HFFc6 (cell line): ENCODE measurements around the gene RSPH9. TPM values are rescaled to one million over a fixed set of nuclear protein-coding genes. Genes with fewer than 3 reads are reported as not detected.

Experiments used
- DNase-seq: peaks from one replicate; pipeline ENCODE4 v3.0.0-alpha.2; 2018
- H3K27ac Mint-ChIP-seq: 2 replicates; pipeline ENCODE4 v1.8.0; 2020; ENCODE audit warnings: mild to moderate bottlenecking, mixed read lengths
- H3K27me3 Mint-ChIP-seq: 2 replicates; pipeline ENCODE4 v1.8.0; 2021; ENCODE audit warnings: mild to moderate bottlenecking, moderate library complexity, mixed read lengths; ENCODE audit not compliant: insufficient read depth
- H3K36me3 Mint-ChIP-seq: 2 replicates; pipeline ENCODE4 v1.8.0; 2021; ENCODE audit warnings: low read depth, mixed read lengths
- H3K4me1 Mint-ChIP-seq: 2 replicates; pipeline ENCODE4 v1.8.0; 2020; ENCODE audit warnings: low read depth, mixed read lengths
- H3K4me3 Mint-ChIP-seq: 2 replicates; pipeline ENCODE4 v1.8.0; 2020; ENCODE audit warnings: mild to moderate bottlenecking, moderate library complexity, mixed read lengths
- H3K9me3 Mint-ChIP-seq: 2 replicates; pipeline ENCODE4 v1.8.0; 2020; ENCODE audit warnings: mild to moderate bottlenecking, mixed read lengths
- total RNA-seq, 6 experiments: library from RNA; stranded (reverse); fragmentation: NEBNext Ultra II Directional; extraction: Animal tissue kit (Norgen Biotek cat#: 25700); gene quantifications; 2 replicates in 1 of 6; 3 replicates in 5 of 6; pipeline ENCODE4 v1.2.3, GENCODE V29; 2021
- TF ChIP-seq, protein P1 (sequence below): fragments of 200-600 bp; sonication (generic); IDR thresholded peaks from 2 replicates; pipeline ENCODE4 v1.5.0; 2021; ENCODE audit warnings: antibody characterized with exemption, mild to moderate bottlenecking

RSPH9 gene
- total RNA-seq, 6 experiments from 2014 or later, result 0.09 to 0.60 (median 0.30) TPM; not detected in 1

DNA sequence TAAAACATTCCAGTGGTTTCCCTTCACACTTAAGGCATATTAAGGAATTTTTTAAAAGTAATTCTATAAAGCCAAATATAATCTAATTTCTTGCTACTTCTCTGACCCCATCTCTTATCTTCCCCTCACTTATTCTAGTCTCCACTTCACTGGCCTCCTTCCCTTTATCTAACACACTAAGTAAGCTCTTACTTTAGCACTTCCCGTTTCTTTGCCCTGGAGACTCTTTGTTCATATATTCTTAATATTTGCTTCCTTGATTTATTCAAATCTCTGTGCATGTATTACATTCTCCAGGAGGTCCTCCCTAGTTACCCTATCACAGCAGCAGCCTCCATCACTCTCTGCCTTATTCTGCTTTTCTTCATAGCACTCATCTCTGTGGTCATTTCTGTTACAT, 36.0 kb upstream of the RSPH9 start:
- Mint-ChIP-seq H3K27ac (peak overlapping the region; percentile 9; the same call in 1 of the 2 replicates), H3K4me3 (no peak overlapping the region), H3K27me3 (no peaks in the 10 kb centered on the region), H3K36me3 (peaks cover 35% of the 10 kb centered on the region), H3K4me1 (peaks cover 48% of the 10 kb centered on the region), H3K9me3 (no peaks in the 10 kb centered on the region)
- no peak for DNase-seq
- TF ChIP-seq, protein P1, sequence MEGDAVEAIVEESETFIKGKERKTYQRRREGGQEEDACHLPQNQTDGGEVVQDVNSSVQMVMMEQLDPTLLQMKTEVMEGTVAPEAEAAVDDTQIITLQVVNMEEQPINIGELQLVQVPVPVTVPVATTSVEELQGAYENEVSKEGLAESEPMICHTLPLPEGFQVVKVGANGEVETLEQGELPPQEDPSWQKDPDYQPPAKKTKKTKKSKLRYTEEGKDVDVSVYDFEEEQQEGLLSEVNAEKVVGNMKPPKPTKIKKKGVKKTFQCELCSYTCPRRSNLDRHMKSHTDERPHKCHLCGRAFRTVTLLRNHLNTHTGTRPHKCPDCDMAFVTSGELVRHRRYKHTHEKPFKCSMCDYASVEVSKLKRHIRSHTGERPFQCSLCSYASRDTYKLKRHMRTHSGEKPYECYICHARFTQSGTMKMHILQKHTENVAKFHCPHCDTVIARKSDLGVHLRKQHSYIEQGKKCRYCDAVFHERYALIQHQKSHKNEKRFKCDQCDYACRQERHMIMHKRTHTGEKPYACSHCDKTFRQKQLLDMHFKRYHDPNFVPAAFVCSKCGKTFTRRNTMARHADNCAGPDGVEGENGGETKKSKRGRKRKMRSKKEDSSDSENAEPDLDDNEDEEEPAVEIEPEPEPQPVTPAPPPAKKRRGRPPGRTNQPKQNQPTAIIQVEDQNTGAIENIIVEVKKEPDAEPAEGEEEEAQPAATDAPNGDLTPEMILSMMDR, result no peak

DNA sequence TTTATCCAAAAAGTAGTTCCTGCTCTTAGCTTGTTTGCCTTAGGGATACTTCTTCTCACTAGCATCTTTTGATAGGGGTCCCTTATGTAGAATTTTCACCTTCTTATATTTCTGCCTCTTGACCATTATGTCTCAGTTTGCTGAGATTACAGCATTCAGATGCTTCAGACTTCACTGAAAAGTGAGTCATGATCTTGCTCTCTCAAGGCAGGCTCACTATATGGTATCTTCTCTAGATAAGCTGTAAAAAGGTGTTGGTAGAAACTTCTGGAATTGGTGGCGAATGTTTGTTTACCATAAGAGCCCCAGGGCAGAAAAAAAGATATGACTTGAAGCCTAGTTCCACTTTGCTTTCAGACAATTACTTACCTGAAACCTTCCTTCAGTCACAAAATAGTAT, 35.4 kb upstream of the RSPH9 start:
- TF ChIP-seq, protein P1, result no peak

DNA sequence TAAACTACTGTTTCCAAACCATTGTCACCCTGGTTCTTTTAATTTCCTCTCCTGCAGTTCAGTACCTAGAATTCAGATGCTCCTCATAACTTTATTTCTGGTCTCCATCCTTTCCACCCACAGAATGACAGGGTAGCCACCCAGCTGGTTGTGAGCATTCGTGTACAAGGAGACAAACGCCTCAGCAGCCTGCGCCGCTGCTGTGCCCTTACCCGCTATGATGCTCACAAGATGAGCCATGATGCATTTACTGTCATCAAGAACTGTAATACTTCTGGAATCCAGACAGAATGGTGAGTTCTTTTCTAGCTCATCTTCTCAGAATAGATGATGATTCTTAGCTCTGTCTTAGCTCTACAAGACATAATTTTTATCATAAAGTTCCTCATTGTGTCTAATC, 34.4 kb upstream of the RSPH9 start:
- no peak for DNase-seq
- TF ChIP-seq, protein P1, result no peak
- peak overlapping the region; percentile 74; the same call in 1 of the 2 replicates for H3K27ac Mint-ChIP-seq
- H3K27me3 Mint-ChIP-seq, result no peaks in the 10 kb centered on the region
- peaks cover 36% of the 10 kb centered on the region for H3K36me3 Mint-ChIP-seq
- no peaks in the 10 kb centered on the region for H3K9me3 Mint-ChIP-seq
- 0 out of 2 replicates have a peak overlapping the region, but pooled peaks have one; percentile 18 for H3K4me3 Mint-ChIP-seq
- H3K4me1 Mint-ChIP-seq, result peaks cover 46% of the 10 kb centered on the region

More for the DNA sequence above, 35.4 kb upstream of the RSPH9 start:
- Mint-ChIP-seq H3K4me1 (peaks cover 46% of the 10 kb centered on the region), H3K4me3 (no peak overlapping the region), H3K36me3 (peaks cover 36% of the 10 kb centered on the region), H3K27me3 (no peaks in the 10 kb centered on the region), H3K9me3 (no peaks in the 10 kb centered on the region), H3K27ac (0 out of 2 replicates have a peak overlapping the region, but pooled peaks have one; percentile 9)
- DNase-seq, result no peak

DNA sequence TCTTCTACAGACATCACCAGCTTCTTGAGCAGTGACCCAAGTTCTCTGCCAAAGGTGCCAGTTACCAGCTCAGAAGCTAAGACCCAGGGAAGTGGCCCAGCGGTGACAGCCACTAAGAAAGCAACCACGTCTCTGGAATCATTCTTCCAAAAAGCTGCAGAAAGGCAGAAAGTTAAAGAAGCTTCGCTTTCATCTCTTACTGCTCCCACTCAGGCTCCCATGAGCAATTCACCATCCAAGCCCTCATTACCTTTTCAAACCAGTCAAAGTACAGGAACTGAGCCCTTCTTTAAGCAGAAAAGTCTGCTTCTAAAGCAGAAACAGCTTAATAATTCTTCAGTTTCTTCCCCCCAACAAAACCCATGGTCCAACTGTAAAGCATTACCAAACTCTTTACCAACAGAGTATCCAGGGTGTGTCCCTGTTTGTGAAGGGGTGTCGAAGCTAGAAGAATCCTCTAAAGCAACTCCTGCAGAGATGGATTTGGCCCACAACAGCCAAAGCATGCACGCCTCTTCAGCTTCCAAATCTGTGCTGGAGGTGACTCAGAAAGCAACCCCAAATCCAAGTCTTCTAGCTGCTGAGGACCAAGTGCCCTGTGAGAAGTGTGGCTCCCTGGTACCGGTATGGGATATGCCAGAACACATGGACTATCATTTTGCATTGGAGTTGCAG, 31.0 kb upstream of the RSPH9 start:
- H3K27me3 Mint-ChIP-seq, result peaks cover 5% of the 10 kb centered on the region; the same call in 1 of the 2 replicates
- H3K27ac Mint-ChIP-seq, result peak overlapping the region; percentile 38
- H3K36me3 Mint-ChIP-seq, result peaks cover 25% of the 10 kb centered on the region
- no peak for DNase-seq
- no peaks in the 10 kb centered on the region for H3K9me3 Mint-ChIP-seq
- H3K4me1 Mint-ChIP-seq, result peaks cover 36% of the 10 kb centered on the region
- TF ChIP-seq, protein P1, result no peak
- H3K4me3 Mint-ChIP-seq, result no peak overlapping the region

DNA sequence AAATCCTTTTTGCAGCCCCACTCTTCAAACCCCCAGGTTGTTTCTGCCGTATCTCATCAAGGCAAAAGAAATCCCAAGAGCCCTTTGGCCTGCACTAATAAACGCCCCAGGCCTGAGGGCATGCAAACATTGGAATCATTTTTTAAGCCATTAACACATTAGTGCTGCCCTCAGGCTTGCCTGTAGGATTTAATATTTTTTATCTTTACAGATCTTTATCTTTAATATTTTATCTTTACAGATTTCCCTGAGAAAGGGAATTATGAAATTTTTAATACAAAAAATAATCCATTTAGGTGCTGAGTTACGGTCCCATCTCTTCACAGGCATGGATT, 30.5 kb upstream of the RSPH9 start:
- TF ChIP-seq, protein P1, result no peak
- H3K27ac Mint-ChIP-seq, result peak overlapping the region; percentile 38; the same call in 1 of the 2 replicates
- H3K9me3 Mint-ChIP-seq, result no peaks in the 10 kb centered on the region
- H3K4me3 Mint-ChIP-seq, result no peak overlapping the region
- peaks cover 31% of the 10 kb centered on the region for H3K4me1 Mint-ChIP-seq
- peaks cover 20% of the 10 kb centered on the region for H3K36me3 Mint-ChIP-seq
- no peak for DNase-seq
- peaks cover 5% of the 10 kb centered on the region; the same call in 1 of the 2 replicates for H3K27me3 Mint-ChIP-seq
